C4-2B (cell line): ENCODE results near the gene GLB1L2.

ENCODE experiments used
- CTCF ChIP-seq: fragments of 450-650 bp; conservative IDR thresholded peaks from 2 replicates; pipeline ENCODE4 v1.5.1; 2017; ENCODE audit warnings: mild to moderate bottlenecking
- ZFX ChIP-seq: fragments of 450-650 bp; IDR thresholded peaks from 2 replicates; pipeline ENCODE4 v1.6.1; 2017

GRCh38 chr11:134290646-134291045, 41.1 kb upstream of the GLB1L2 start:
- TF ChIP-seq CTCF (no peak), ZFX (no peak)
